ENCODE results near the gene DST. TPM values are rescaled to one million over a fixed set of nuclear protein-coding genes. Genes with fewer than 3 reads are reported as not detected.

DST gene
- polyA plus RNA-seq, 1 of the 3 experiments (the other 2 are of a cell fraction) = 64.3 TPM

DNA sequence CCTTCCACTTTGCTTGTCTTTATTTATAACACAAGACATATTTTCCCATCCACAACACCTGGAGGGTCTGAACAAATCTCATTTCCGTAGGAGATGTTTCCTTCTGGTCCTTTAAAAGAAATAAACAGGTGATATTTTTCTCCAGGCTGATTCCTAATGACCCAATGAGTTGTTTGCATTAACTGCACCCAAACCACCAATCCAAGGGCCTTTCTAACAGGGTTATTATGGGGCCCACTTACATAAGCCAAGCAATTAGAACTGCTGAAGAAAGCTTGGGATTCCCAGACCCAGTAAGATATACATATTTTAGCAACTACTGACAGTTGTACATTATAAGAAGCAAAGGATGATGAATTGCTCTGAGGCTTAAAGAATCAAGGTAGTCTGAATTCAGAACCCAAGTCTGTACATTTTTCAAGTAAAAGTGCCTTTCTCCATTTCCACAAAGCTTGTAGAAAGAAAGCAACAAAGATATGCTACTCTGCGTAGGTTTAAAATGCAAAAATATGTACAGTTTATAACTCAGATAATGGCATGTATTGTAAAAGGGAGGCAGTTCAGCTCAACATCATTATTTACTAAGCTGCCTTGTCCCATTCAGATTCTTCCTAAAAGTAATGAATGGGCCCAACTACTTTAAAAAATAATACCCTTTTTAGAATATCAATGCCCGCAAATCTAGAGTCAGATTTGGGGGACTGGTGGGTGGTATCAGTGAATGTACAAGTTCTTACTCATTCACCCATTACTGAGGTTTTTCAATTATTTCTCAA is 120.0 kb downstream of the DST start (continued):
- TF ChIP-seq GATA2 (CRISPR knock-in tag; IDR thresholded peaks at IDR 0.05) = no peak
- TF ChIP-seq MEF2A (IDR thresholded peaks at IDR 0.05; ENCODE audit: borderline replicate concordance, low read depth) = no peak
- no peak for TF ChIP-seq RCOR1 (IDR thresholded peaks at IDR 0.05; ENCODE audit: low read length)
- TF ChIP-seq POLR2AphosphoS5 (IDR thresholded peaks at IDR 0.05; ENCODE audit: low read depth, low read length) = no peak
- no peak for TF ChIP-seq FOXM1 (IDR thresholded peaks at IDR 0.05; ENCODE audit: low read depth)
- no peak for TF ChIP-seq RAD21 (IDR thresholded peaks at IDR 0.05; ENCODE audit: low read length)
- TF ChIP-seq, protein P1, sequence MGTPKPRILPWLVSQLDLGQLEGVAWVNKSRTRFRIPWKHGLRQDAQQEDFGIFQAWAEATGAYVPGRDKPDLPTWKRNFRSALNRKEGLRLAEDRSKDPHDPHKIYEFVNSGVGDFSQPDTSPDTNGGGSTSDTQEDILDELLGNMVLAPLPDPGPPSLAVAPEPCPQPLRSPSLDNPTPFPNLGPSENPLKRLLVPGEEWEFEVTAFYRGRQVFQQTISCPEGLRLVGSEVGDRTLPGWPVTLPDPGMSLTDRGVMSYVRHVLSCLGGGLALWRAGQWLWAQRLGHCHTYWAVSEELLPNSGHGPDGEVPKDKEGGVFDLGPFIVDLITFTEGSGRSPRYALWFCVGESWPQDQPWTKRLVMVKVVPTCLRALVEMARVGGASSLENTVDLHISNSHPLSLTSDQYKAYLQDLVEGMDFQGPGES (IDR thresholded peaks at IDR 0.05; ENCODE audit: low read depth, low read length) = no peak

DNA sequence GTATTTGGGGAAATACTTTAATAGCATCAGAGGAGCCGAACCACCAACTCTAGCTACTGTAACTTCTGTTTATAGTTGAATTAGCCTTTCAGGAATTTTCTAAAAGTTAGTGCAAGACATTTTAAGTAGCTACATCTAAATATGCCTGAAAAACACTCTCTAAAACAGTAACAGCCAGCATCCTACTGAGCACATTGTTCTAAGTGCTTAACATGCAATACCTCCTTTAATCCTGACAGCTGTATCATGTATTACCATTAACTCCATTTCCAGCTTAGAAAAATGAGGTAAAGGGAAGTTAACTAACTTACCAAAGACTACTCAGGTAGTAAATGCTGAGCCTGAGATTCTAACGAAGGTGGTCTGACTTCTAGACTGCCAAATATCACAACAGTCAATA is 120.7 kb downstream of the DST start:
- H3F3A ChIP-seq (replicated peaks; ENCODE audit: insufficient read depth) = peaks cover 39% of the 10 kb centered on the region
- H3K27ac ChIP-seq (ENCODE audit: low read depth in 2 of 2, low read length in 1 of 2) = peak overlapping the region in 1 of 2 experiments; percentile 100; a peak in 1 of 4 replicates
- no peak overlapping the region for H3K4me2 ChIP-seq
- no peak overlapping the region for H3K9ac ChIP-seq
- H3K9me2 ChIP-seq = no peaks in the 10 kb centered on the region
- H4K20me1 ChIP-seq (ENCODE audit: insufficient read depth) = no peaks in the 10 kb centered on the region
- no peaks in the 10 kb centered on the region for H3K9me3 ChIP-seq
- ChIA-PET CTCF (interaction anchor here (0.6 to 1.7 kb wide), 6 partner anchors 9 to 174 kb away, joined by 3 to 7 read pairs (median 3); no protein-coding TSS in a partner anchor), POLR2A (no interaction called here)
- no peak overlapping the region for H2AFZ ChIP-seq (ENCODE audit: low read depth)
- peaks cover 20 to 34% of the 10 kb centered on the region in 2 experiments for H3K4me1 ChIP-seq (ENCODE audit: control insufficient read depth in 1 of 2, insufficient read depth in 2 of 2, low read depth in 1 of 2, low read length in 1 of 2)
- H3K4me3 ChIP-seq (ENCODE audit: low read depth in 2 of 2, low read length in 1 of 2) = no peak overlapping the region
- DNase-seq = no peak
- 85% methylated on average over 2 of the region's 2 CpGs for WGBS (ENCODE audit: low lambda C conversion rate)
- peaks cover 77 to 81% of the 10 kb centered on the region in 2 experiments for H3K36me3 ChIP-seq (replicated peaks in 1 of 2; ENCODE audit: control insufficient read depth in 1 of 2, insufficient read depth in 2 of 2, low read length in 1 of 2)
- TF ChIP-seq, protein P2, sequence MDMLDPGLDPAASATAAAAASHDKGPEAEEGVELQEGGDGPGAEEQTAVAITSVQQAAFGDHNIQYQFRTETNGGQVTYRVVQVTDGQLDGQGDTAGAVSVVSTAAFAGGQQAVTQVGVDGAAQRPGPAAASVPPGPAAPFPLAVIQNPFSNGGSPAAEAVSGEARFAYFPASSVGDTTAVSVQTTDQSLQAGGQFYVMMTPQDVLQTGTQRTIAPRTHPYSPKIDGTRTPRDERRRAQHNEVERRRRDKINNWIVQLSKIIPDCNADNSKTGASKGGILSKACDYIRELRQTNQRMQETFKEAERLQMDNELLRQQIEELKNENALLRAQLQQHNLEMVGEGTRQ (IDR thresholded peaks at IDR 0.05; ENCODE audit: borderline replicate concordance, low read depth, low read length) = no peak
- TF ChIP-seq MEF2A (IDR thresholded peaks at IDR 0.05; ENCODE audit: borderline replicate concordance, low read depth) = no peak
- H3K27me3 ChIP-seq (ENCODE audit: insufficient read depth) = no peaks in the 10 kb centered on the region
- peaks cover 73% of the 10 kb centered on the region for H3K79me2 ChIP-seq (ENCODE audit: insufficient read depth)

DNA sequence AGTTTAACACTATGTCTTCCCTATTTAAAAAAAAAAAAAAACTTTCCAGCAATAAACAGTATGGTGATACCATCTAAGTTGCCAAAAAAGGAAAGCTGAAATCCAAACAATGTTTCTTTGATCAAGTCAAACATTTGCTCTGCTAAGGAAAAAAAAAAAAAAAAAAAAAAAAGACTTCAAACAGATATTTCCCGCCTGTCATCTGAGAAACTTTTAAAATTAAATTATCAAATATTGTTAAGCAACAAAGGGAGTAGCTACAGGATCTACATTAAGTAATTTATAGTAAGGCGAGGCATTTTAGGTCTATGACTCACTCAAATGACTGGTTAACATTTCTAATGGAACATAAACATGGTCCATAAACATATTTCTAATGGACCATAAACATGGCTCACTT is 121.2 kb downstream of the DST start:
- H2AFZ ChIP-seq (ENCODE audit: low read depth) = no peak overlapping the region
- H3K79me2 ChIP-seq (ENCODE audit: insufficient read depth) = peaks cover 71% of the 10 kb centered on the region
- no peak overlapping the region for H3K4me3 ChIP-seq (ENCODE audit: low read depth in 2 of 2, low read length in 1 of 2)
- ChIA-PET CTCF (interaction anchor here (0.6 to 1.7 kb wide), 6 partner anchors 10 to 173 kb away, joined by 3 to 7 read pairs (median 3); no protein-coding TSS in a partner anchor), POLR2A (no interaction called here)
- no peak overlapping the region for H3K4me2 ChIP-seq
- no peak for DNase-seq
- H3K27me3 ChIP-seq (ENCODE audit: insufficient read depth) = no peaks in the 10 kb centered on the region
- WGBS (ENCODE audit: low lambda C conversion rate) = 80% methylated on average over 2 of the region's 2 CpGs
- peaks cover 21 to 30% of the 10 kb centered on the region in 2 experiments for H3K4me1 ChIP-seq (ENCODE audit: control insufficient read depth in 1 of 2, insufficient read depth in 2 of 2, low read depth in 1 of 2, low read length in 1 of 2)
- H3K9ac ChIP-seq = no peak overlapping the region
- peak overlapping the region in 1 of 2 experiments; percentile 100; a peak in 1 of 4 replicates for H3K27ac ChIP-seq (ENCODE audit: low read depth in 2 of 2, low read length in 1 of 2)
- H4K20me1 ChIP-seq (ENCODE audit: insufficient read depth) = no peaks in the 10 kb centered on the region
- H3K9me2 ChIP-seq = no peaks in the 10 kb centered on the region
- no peaks in the 10 kb centered on the region for H3K9me3 ChIP-seq
- peaks cover 33% of the 10 kb centered on the region for H3F3A ChIP-seq (replicated peaks; ENCODE audit: insufficient read depth)
- H3K36me3 ChIP-seq (replicated peaks in 1 of 2; ENCODE audit: control insufficient read depth in 1 of 2, insufficient read depth in 2 of 2, low read length in 1 of 2) = peaks cover 77 to 83% of the 10 kb centered on the region in 2 experiments
- no peak for TF ChIP-seq NRF1 (IDR thresholded peaks at IDR 0.05; ENCODE audit: low read depth, low read length)
- no peak for TF ChIP-seq RCOR1 (IDR thresholded peaks at IDR 0.05; ENCODE audit: low read length)
- no peak for TF ChIP-seq SMC3 (IDR thresholded peaks at IDR 0.05; ENCODE audit: low read depth, low read length)
- TF ChIP-seq, protein P3, sequence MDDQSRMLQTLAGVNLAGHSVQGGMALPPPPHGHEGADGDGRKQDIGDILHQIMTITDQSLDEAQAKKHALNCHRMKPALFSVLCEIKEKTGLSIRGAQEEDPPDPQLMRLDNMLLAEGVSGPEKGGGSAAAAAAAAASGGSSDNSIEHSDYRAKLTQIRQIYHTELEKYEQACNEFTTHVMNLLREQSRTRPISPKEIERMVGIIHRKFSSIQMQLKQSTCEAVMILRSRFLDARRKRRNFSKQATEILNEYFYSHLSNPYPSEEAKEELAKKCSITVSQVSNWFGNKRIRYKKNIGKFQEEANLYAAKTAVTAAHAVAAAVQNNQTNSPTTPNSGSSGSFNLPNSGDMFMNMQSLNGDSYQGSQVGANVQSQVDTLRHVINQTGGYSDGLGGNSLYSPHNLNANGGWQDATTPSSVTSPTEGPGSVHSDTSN (IDR thresholded peaks at IDR 0.05) = no peak
- TF ChIP-seq, protein P4, sequence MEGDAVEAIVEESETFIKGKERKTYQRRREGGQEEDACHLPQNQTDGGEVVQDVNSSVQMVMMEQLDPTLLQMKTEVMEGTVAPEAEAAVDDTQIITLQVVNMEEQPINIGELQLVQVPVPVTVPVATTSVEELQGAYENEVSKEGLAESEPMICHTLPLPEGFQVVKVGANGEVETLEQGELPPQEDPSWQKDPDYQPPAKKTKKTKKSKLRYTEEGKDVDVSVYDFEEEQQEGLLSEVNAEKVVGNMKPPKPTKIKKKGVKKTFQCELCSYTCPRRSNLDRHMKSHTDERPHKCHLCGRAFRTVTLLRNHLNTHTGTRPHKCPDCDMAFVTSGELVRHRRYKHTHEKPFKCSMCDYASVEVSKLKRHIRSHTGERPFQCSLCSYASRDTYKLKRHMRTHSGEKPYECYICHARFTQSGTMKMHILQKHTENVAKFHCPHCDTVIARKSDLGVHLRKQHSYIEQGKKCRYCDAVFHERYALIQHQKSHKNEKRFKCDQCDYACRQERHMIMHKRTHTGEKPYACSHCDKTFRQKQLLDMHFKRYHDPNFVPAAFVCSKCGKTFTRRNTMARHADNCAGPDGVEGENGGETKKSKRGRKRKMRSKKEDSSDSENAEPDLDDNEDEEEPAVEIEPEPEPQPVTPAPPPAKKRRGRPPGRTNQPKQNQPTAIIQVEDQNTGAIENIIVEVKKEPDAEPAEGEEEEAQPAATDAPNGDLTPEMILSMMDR (IDR thresholded peaks at IDR 0.05) = no peak
- TF ChIP-seq GABPA (IDR thresholded peaks at IDR 0.05; ENCODE audit: low read depth) = no peak
- TF ChIP-seq, protein P5, sequence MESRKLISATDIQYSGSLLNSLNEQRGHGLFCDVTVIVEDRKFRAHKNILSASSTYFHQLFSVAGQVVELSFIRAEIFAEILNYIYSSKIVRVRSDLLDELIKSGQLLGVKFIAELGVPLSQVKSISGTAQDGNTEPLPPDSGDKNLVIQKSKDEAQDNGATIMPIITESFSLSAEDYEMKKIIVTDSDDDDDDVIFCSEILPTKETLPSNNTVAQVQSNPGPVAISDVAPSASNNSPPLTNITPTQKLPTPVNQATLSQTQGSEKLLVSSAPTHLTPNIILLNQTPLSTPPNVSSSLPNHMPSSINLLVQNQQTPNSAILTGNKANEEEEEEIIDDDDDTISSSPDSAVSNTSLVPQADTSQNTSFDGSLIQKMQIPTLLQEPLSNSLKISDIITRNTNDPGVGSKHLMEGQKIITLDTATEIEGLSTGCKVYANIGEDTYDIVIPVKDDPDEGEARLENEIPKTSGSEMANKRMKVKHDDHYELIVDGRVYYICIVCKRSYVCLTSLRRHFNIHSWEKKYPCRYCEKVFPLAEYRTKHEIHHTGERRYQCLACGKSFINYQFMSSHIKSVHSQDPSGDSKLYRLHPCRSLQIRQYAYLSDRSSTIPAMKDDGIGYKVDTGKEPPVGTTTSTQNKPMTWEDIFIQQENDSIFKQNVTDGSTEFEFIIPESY (IDR thresholded peaks at IDR 0.05; ENCODE audit: borderline replicate concordance, low read depth) = no peak
- TF ChIP-seq POLR2AphosphoS5 (IDR thresholded peaks at IDR 0.05; ENCODE audit: low read depth, low read length) = no peak
- no peak for TF ChIP-seq YY1 (IDR thresholded peaks at IDR 0.05; ENCODE audit: low read depth)
- TF ChIP-seq, protein P6, sequence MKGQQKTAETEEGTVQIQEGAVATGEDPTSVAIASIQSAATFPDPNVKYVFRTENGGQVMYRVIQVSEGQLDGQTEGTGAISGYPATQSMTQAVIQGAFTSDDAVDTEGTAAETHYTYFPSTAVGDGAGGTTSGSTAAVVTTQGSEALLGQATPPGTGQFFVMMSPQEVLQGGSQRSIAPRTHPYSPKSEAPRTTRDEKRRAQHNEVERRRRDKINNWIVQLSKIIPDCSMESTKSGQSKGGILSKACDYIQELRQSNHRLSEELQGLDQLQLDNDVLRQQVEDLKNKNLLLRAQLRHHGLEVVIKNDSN (IDR thresholded peaks at IDR 0.05; ENCODE audit: borderline replicate concordance, low read depth) = no peak
- TF ChIP-seq RAD21 (IDR thresholded peaks at IDR 0.05; ENCODE audit: low read length) = no peak

Data from SK-N-SH (cell line).